HG02852 (cell line): Measurements from ENCODE around the gene ST8SIA4.

ENCODE experiments used
- ATAC-seq: cut with Tn5 transposase; IDR thresholded peaks from one replicate; pipeline ENCODE4 v1.9.1; 2021; ENCODE audit warnings: mild to moderate bottlenecking, moderate library complexity; ENCODE audit not compliant: unreplicated experiment

The ST8SIA4 gene

GRCh38 chr5:100872408-100873190, 30.5 kb downstream of the ST8SIA4 start:
- ATAC-seq: peak; percentile 58

- no peak for ATAC-seq
These were observed 36.0 kb downstream of the ST8SIA4 start for GRCh38 chr5:100867039-100867562.

DNA sequence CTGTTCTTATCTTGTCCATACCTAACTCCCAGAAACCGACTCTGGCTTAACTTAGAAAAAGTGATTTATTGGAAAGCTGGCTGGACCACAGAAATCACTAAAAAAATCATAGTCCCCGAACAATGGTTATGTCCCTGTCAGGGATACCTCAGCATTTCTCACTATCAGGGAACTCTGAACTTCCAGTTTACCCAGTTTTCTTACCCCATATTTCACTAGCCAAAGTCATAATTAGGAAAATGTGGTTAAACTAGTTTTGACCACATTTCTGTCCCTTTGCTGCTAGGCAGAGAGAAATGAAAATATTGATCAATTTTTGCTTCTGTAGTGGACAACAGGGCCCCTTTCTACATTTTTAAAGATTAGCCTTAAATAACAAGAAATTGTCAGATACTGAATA, 38.2 kb downstream of the ST8SIA4 start:
- ATAC-seq: no peak

DNA sequence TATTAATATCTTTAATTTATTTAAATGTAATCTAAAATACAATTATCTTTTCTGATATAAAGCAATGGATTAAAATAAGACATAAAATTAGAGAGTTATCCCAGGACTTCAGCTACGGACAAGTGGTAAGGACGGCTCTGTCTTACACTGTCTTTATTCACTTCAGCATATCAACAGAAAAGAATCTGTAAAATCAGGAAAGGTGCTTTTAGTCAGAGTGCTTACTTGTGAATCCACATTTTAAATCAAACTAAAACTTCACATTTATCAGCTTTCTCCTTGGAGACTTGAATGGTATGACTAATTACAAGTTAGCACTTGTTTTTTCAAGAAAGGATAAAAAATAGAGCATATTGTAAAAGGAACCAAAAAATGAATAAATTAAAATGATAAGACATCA, 39.3 kb downstream of the ST8SIA4 start:
- ATAC-seq: no peak

DNA sequence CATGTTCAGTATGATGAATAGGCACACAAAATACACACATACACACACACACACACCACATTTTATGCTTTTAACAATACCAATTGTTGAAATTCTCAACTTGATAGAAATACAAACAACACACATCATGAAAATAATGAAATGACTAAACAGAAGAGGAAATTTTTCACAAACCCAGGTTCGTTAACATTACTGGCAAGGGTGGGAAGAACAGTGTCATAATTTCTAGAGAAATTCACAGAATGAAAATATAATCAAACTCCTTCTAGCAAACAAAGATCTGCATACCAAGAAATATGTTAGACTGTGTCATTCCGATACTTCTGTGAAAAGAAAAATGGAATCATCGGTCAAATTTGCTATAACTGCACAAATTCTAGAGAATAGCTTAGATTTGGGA, 41.9 kb downstream of the ST8SIA4 start:
- ATAC-seq: no peak

- ATAC-seq: no peak
These were observed 42.7 kb downstream of the ST8SIA4 start for GRCh38 chr5:100860407-100860806.

- ATAC-seq: no peak
These were observed 44.0 kb downstream of the ST8SIA4 start for GRCh38 chr5:100858987-100859545.

DNA sequence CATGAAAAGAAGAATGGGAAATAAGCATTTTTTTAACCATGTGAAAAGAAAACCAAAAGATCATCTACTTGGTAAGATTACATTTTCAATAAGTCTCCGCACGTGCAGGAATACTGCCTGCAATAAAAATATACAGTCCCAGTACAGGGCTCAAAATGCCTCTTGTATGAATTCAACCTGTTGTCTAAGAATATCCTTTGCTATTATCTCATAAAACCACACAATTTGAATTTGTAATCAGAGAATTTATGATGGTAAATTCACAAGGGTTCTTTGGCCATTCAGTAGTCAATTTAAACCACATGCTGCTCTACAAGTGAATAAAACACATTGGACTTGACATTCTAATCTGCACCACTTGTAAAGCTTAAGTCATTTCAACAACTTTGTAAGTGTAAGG, 46.6 kb downstream of the ST8SIA4 start:
- no peak for ATAC-seq

DNA sequence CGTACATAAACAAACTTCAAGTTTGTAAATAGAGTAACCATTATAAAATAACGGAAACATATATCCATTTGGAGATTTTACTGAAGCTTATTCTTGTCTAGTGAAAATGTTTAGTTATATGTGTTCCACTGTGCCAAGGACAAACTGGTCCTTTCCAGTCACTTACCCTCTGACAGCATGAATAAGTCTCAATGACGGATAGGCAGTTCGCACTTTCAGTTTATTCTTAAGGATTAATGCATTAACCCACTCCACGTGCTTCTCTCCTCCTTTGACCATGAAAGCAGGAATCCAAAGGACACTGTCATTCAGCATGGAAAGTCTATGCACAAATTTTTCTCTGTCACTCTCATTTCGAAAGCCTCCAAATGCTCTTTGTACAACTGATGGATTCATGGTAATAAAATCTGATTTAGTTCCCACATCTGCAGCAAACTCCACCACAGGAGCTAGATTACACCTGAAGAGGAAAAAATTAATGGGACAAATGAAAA, 47.1 kb downstream of the ST8SIA4 start:
- ATAC-seq: no peak

GRCh38 chr5:100855295-100855694, 47.8 kb downstream of the ST8SIA4 start:
- ATAC-seq: no peak

- ATAC-seq: no peak
These were observed 48.5 kb downstream of the ST8SIA4 start for GRCh38 chr5:100854591-100854990.

DNA sequence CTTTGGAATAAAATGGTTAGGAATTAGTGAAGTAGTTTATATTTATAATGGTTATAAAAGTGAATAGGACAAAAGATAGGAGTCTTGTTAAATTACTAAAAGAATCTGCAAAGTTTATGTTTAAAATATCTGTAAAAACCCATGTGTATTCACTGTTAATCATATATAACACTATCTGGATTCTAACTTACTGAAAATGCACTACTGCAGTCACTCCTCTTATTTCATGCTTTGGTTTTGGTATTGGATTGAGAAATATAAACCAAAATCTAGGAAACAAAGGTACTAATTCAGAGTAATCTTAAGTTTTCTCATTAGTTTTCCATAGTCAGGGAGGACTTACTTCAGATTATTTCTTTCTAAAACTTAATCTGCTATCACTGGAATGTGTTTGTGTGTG, 49.5 kb downstream of the ST8SIA4 start:
- no peak for ATAC-seq

- ATAC-seq: peak; percentile 96
These were observed 50.1 kb downstream of the ST8SIA4 start for GRCh38 chr5:100852988-100853449.

- ATAC-seq: no peak
These were observed 51.0 kb downstream of the ST8SIA4 start for GRCh38 chr5:100852051-100852450.

- no peak for ATAC-seq
These were observed 56.3 kb downstream of the ST8SIA4 start for GRCh38 chr5:100846772-100847171.

DNA sequence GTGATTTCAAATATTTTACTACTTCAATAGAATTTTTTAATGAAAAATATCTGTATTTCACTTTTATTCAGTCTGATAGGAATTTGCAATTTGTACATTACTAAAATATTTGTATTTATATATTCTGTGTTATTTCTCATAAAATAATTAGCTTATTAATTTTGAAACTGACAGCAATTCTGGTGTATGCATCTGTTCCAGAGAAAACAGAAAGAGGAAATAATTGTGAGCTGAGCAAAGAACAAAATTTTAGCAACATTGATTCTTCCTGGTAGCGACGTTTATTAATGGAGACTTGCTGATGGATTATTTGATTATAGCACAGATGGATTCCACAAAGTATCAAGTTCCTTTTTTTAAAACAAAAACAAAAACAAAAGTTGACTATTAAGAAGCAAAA, 61.0 kb downstream of the ST8SIA4 start:
- no peak for ATAC-seq

DNA sequence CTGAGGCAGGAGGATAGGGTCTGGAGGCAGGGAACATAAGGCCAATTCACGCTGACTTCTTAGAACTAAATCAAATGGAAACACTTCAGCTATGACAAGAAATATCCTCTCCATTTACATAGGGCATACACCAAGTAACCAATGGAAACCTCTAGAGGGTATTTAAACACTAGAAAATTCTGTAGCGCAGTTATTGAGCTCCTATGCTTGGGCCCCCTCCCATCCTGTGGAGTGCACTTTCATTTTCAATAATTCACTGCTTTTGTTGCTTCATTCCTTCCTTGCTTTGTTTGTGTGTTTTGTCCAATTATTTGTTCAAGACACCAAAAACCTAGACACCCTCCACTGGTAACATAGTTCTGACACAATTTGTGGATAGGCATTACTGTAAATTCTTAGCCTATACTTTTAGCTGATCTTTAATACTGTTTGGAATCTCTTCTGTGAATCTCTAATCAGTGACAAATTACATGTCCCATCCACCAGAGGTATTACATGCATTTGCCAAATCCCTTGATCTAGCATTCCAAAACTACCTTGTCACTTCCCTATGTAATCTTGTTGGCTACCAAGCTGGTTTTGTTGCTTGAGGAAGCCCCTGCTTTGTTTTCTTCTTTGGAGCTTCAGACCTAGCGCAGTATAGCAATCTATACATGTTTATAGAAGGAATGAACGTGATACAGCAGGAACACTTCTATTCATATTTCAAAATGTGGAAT, 61.6 kb downstream of the ST8SIA4 start:
- peak; percentile 34 for ATAC-seq

- peak; percentile 34 for ATAC-seq
These were observed 62.3 kb downstream of the ST8SIA4 start for GRCh38 chr5:100840789-100841188.

DNA sequence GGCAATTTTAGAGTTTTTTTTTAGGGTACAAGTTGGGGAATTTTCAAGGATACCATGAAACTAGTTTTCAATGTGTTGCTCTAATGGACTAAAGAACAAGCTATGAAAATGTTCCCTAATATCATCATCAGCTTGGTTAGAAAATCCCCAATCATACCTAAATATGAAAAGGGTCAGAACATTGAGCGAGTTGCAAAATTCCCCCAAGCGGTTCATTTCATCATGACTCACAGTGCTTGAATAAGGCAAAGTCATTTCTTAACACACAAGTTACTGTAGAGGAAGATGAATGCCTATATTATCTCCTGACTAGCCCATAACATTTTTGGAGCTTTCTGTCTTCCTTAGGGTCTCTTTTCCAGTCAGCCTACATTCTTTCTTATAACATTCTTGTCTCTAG, 62.7 kb downstream of the ST8SIA4 start:
- peak; percentile 84 for ATAC-seq

- no peak for ATAC-seq
These were observed 65.0 kb downstream of the ST8SIA4 start for GRCh38 chr5:100838048-100838473.

GRCh38 chr5:100834519-100834918, 68.6 kb downstream of the ST8SIA4 start:
- no peak for ATAC-seq
